ENCODE data around the gene PSMD2. TPM values are rescaled to one million over a fixed set of nuclear protein-coding genes. Genes with fewer than 3 reads are reported as not detected.

PSMD2 gene
- total RNA-seq, 5 donors from 2014 or later (not counting 1 experiment from before 2014, with no cell fraction given): 134 to 151 (median 149) TPM

DNA sequence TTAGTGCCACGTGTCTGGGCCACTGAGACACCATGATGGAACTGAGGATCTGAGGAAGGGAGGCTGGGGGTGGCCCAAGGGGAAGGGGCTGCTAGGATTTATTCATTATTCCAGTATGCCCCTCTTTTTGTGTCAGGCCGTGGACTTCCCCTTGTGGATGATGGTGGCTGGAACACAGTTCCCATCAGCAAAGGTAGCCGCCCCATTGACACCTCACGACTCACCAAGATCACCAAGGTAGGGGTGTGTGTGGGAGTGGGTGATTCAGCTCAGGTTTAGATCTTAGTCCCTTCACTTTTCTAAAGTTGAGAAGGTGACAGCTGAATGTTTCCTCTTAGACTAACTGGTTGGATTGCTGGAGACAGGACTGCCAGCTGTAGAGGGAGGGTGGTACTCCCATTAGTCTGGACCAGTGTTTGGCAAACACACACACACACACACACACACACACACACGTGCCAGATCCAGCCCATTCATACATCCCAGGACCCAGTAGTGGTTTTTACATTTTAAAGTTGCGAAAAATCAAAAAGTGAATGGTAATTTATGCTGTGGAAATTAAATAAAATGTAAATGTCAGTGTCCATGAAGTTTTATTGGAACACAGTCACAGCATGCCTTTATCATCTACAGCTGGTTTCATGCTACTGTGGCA is 26.8 kb downstream of the PSMD2 start:
- H3K36me3 ChIP-seq (ENCODE audit: control insufficient read depth in 2 of 2, extremely low read depth in 1 of 2, insufficient read depth in 1 of 2, low read length in 1 of 2): peaks cover 53 to 89% of the 10 kb centered on the region in 2 donors
- peak overlapping the region in 1 of 2 donors; percentile 22 for H3K27ac Mint-ChIP-seq
- POLR2A ChIA-PET: no interaction called here
- DNase-seq (no peak), ATAC-seq (replicated peaks in 1 of 4) (no peak)
- WGBS (ENCODE audit: insufficient coverage): 67% methylated on average over 1 of the region's 6 CpGs
- H3K27me3 Mint-ChIP-seq: no peaks in the 10 kb centered on the region
- H3K9me3 Mint-ChIP-seq: no peaks in the 10 kb centered on the region
- no peaks in the 10 kb centered on the region for H3K4me1 Mint-ChIP-seq
- no peak overlapping the region for H3K4me3 ChIP-seq (ENCODE audit: control insufficient read depth in 1 of 2, extremely low read depth in 1 of 2, low read length in 1 of 2)
- peaks cover 74% of the 10 kb centered on the region for H3K36me3 Mint-ChIP-seq
- no peak overlapping the region for H3K4me3 Mint-ChIP-seq
- CTCF ChIA-PET: interaction anchor here in 1 of 2 donors (0.6 kb wide), 1 partner anchor 429 kb away, joined by 3 read pairs; no protein-coding TSS in a partner anchor
- H3K27me3 ChIP-seq (replicated peaks in 1 of 2; ENCODE audit: control insufficient read depth in 2 of 2, extremely low read depth in 1 of 2, insufficient read depth in 2 of 2, low read length in 1 of 2): no peaks in the 10 kb centered on the region
- no peaks in the 10 kb centered on the region for H3K9me3 ChIP-seq
- H3K27ac ChIP-seq (ENCODE audit: low read length): no peak overlapping the region
- no peaks in the 10 kb centered on the region for H3K4me1 ChIP-seq (ENCODE audit: control insufficient read depth in 1 of 2, extremely low read depth in 1 of 2, insufficient read depth in 2 of 2, low read length in 2 of 2)

DNA sequence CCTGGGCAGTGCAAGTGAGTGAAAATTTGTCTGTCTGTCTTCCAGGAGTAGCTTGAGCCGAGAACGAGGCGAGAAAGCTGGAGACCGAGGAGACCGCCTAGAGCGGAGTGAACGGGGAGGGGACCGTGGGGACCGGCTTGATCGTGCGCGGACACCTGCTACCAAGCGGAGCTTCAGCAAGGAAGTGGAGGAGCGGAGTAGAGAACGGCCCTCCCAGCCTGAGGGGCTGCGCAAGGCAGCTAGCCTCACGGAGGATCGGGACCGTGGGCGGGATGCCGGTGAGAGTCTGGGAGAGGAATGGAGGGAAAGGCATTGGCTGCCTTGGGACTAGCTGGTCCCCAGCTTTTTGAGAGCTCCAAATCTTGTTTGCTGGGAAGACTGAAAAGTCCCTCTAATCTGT is 28.1 kb downstream of the PSMD2 start:
- Mint-ChIP-seq H3K36me3 (peaks cover 73% of the 10 kb centered on the region), H3K27ac (no peak overlapping the region), H3K9me3 (no peaks in the 10 kb centered on the region), H3K4me3 (no peak overlapping the region), H3K27me3 (no peaks in the 10 kb centered on the region), H3K4me1 (no peaks in the 10 kb centered on the region)
- ChIA-PET POLR2A (interaction anchor here in 1 of 2 donors (0.6 kb wide), 1 partner anchor 62 kb away, joined by 3 read pairs; no protein-coding TSS in a partner anchor), CTCF (no interaction called here)
- Histone ChIP-seq H3K4me1 (ENCODE audit: control insufficient read depth in 1 of 2, extremely low read depth in 1 of 2, insufficient read depth in 2 of 2, low read length in 2 of 2) (no peaks in the 10 kb centered on the region), H3K9me3 (no peaks in the 10 kb centered on the region), H3K27ac (ENCODE audit: low read length) (no peak overlapping the region), H3K27me3 (replicated peaks in 1 of 2; ENCODE audit: control insufficient read depth in 2 of 2, extremely low read depth in 1 of 2, insufficient read depth in 2 of 2, low read length in 1 of 2) (no peaks in the 10 kb centered on the region), H3K4me3 (ENCODE audit: control insufficient read depth in 1 of 2, extremely low read depth in 1 of 2, low read length in 1 of 2) (no peak overlapping the region), H3K36me3 (ENCODE audit: control insufficient read depth in 2 of 2, extremely low read depth in 1 of 2, insufficient read depth in 1 of 2, low read length in 1 of 2) (peaks cover 49 to 89% of the 10 kb centered on the region in 2 donors)
- ATAC-seq (replicated peaks in 1 of 4): no peak
- DNase-seq: no peak
- 97% methylated on average over 18 of the region's 21 CpGs for WGBS (ENCODE audit: insufficient coverage)

DNA sequence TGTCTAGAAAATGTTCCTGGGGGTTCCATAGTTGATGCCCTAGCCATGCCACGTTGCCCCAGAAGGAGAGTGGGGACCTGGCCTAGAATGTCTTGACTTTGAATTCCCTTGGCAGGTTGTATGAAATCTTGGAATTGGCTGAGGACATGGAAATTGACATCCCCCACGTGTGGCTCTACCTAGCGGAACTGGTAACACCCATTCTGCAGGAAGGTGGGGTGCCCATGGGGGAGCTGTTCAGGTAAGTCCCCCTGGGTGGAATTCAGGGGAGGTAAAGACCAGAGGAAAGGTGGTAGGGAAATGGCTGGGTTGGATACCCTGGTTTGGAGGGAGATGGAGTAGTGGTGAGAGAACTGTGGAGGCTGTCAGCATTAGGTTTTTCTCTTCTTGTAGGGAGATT is 29.5 kb downstream of the PSMD2 start:
- ChIA-PET POLR2A (no interaction called here), CTCF (no interaction called here)
- H3K4me1 Mint-ChIP-seq: peaks cover 5 to 12% (median 7%) of the 10 kb centered on the region in 3 donors
- H3K27me3 Mint-ChIP-seq: no peaks in the 10 kb centered on the region
- H3K27ac Mint-ChIP-seq: peak overlapping the region; percentile 10 to 58
- no peaks in the 10 kb centered on the region for H3K4me1 ChIP-seq (ENCODE audit: control insufficient read depth in 1 of 2, extremely low read depth in 1 of 2, insufficient read depth in 2 of 2, low read length in 2 of 2)
- WGBS (ENCODE audit: insufficient coverage): 100% methylated on average over 2 of the region's 3 CpGs
- H3K4me3 Mint-ChIP-seq: no peak overlapping the region
- H3K27ac ChIP-seq (ENCODE audit: low read length): no peak overlapping the region
- no peaks in the 10 kb centered on the region for H3K9me3 Mint-ChIP-seq
- ATAC-seq (replicated peaks in 1 of 4): no peak
- peaks cover 68% of the 10 kb centered on the region for H3K36me3 Mint-ChIP-seq
- no peaks in the 10 kb centered on the region for H3K27me3 ChIP-seq (replicated peaks in 1 of 2; ENCODE audit: control insufficient read depth in 2 of 2, extremely low read depth in 1 of 2, insufficient read depth in 2 of 2, low read length in 1 of 2)
- H3K36me3 ChIP-seq (ENCODE audit: control insufficient read depth in 2 of 2, extremely low read depth in 1 of 2, insufficient read depth in 1 of 2, low read length in 1 of 2): peaks cover 43 to 88% of the 10 kb centered on the region in 2 donors
- no peak overlapping the region for H3K4me3 ChIP-seq (ENCODE audit: control insufficient read depth in 1 of 2, extremely low read depth in 1 of 2, low read length in 1 of 2)
- DNase-seq: no peak
- no peaks in the 10 kb centered on the region for H3K9me3 ChIP-seq

DNA sequence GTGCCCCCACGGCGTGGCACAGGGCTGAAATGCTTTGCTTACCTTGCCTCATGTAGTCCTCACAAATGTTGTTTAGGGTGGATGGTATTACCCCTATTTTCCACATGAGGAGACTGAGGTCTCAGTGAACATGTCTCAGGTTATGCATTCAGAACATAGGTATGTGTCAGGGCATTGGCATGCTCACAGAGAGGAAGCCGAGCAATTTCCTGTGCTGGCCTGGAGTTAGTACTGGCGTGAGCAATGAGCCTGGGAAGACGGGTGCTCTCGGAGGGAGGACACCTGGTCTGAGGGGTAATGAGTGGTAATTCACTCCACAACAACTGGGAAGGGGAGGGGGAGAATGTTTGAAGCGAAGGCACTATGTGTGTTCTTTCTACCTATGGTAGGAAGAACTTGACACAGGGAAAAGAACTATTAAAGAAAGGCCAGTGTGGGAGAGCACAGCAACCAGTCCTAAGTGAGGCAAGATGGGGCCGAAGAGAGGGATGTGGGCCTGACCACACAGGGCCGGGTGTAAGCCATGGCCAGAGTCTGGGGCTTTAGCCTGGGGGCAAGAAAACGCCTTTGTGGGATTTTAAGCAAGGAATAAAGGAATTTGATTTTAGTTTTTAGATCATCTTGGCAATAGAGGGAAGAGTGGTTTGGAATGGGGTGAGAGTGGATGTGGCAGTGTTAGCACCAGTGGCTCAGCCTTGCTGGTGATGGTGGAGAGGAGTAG is 33.5 kb downstream of the PSMD2 start:
- Histone ChIP-seq H3K27ac (ENCODE audit: low read length) (no peak overlapping the region), H3K36me3 (ENCODE audit: control insufficient read depth in 2 of 2, extremely low read depth in 1 of 2, insufficient read depth in 1 of 2, low read length in 1 of 2) (peaks cover 29 to 67% of the 10 kb centered on the region in 2 donors)
- H3K36me3 Mint-ChIP-seq: peaks cover 44% of the 10 kb centered on the region

DNA sequence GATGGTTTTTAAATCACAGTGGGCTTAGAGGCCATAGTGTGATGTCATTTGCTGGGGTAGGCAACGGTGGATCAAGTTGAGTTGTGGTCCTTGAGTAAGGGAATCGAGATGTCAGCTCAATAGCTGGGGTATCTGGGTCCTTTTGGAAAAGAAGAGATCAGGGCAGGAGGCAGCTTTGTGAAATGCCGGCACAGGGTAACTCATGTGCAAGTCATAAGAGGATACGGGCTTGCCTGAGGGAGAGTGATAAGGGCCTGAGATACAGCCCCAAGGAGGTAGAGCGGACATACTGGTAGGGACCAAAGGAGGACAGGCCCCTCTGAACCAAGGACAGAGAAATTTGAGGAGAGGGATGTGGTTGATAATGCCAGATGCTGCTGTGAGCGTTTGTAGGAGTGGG is 34.1 kb downstream of the PSMD2 start:
- Mint-ChIP-seq H3K27ac (peak overlapping the region; percentile 44 to 76), H3K4me1 (peaks cover 43 to 51% (median 44%) of the 10 kb centered on the region in 3 donors), H3K27me3 (no peaks in the 10 kb centered on the region), H3K9me3 (no peaks in the 10 kb centered on the region), H3K4me3 (no peak overlapping the region), H3K36me3 (peaks cover 38% of the 10 kb centered on the region)
- CTCF ChIA-PET: no interaction called here
- DNase-seq: no peak
- H3K4me3 ChIP-seq (ENCODE audit: control insufficient read depth in 1 of 2, extremely low read depth in 1 of 2, low read length in 1 of 2): no peak overlapping the region
- POLR2A ChIA-PET: no interaction called here
- peak overlapping the region; percentile 6 for H3K27ac ChIP-seq (ENCODE audit: low read length)
- 97% methylated on average over 6 of the region's 6 CpGs for WGBS (ENCODE audit: insufficient coverage)
- no peaks in the 10 kb centered on the region for H3K9me3 ChIP-seq
- peaks cover 6 to 30% of the 10 kb centered on the region in 2 experiments for H3K4me1 ChIP-seq (ENCODE audit: control insufficient read depth in 1 of 2, extremely low read depth in 1 of 2, insufficient read depth in 2 of 2, low read length in 2 of 2)
- no peak for ATAC-seq (replicated peaks in 1 of 4)
- H3K27me3 ChIP-seq (replicated peaks in 1 of 2; ENCODE audit: control insufficient read depth in 2 of 2, extremely low read depth in 1 of 2, insufficient read depth in 2 of 2, low read length in 1 of 2): peaks cover 0 to 4% of the 10 kb centered on the region in 2 experiments
- peaks cover 23 to 62% of the 10 kb centered on the region in 2 donors for H3K36me3 ChIP-seq (ENCODE audit: control insufficient read depth in 2 of 2, extremely low read depth in 1 of 2, insufficient read depth in 1 of 2, low read length in 1 of 2)

More for the DNA sequence above, 33.5 kb downstream of the PSMD2 start:
- ChIA-PET CTCF (no interaction called here), POLR2A (no interaction called here)
- DNase-seq (no peak), ATAC-seq (replicated peaks in 1 of 4) (no peak)
- 91% methylated on average over 6 of the region's 10 CpGs for WGBS (ENCODE audit: insufficient coverage)
- H3K27ac Mint-ChIP-seq: peak overlapping the region in 1 of 2 donors; percentile 76
- Histone ChIP-seq H3K9me3 (no peaks in the 10 kb centered on the region), H3K27me3 (replicated peaks in 1 of 2; ENCODE audit: control insufficient read depth in 2 of 2, extremely low read depth in 1 of 2, insufficient read depth in 2 of 2, low read length in 1 of 2) (no peaks in the 10 kb centered on the region), H3K4me1 (ENCODE audit: control insufficient read depth in 1 of 2, extremely low read depth in 1 of 2, insufficient read depth in 2 of 2, low read length in 2 of 2) (peaks cover 6 to 25% of the 10 kb centered on the region in 2 experiments), H3K4me3 (ENCODE audit: control insufficient read depth in 1 of 2, extremely low read depth in 1 of 2, low read length in 1 of 2) (no peak overlapping the region)
- no peaks in the 10 kb centered on the region for H3K27me3 Mint-ChIP-seq
- no peaks in the 10 kb centered on the region for H3K9me3 Mint-ChIP-seq
- H3K4me1 Mint-ChIP-seq: peaks cover 37 to 44% (median 38%) of the 10 kb centered on the region in 3 donors
- no peak overlapping the region for H3K4me3 Mint-ChIP-seq

DNA sequence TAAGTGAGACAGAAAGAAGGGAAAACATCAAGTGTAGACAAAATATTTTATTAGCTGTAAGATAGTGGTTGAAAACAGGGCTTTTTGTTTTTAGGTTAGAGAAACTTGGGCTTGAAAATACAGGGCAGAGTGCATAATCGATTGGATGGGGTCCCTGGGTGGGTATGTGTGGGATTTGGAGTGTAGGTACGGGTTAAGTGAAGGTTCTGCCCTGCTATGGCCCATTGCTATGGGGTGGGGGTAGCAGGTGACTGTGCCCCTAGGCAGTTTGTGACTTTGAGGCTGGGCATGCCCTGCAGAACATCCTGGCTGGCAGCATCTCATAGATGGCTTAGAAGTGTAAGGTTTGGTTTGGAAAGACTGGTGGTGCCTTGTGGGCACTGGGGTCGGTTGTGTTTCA is 34.7 kb downstream of the PSMD2 start:
- Histone ChIP-seq H3K9me3 (no peaks in the 10 kb centered on the region), H3K27me3 (replicated peaks in 1 of 2; ENCODE audit: control insufficient read depth in 2 of 2, extremely low read depth in 1 of 2, insufficient read depth in 2 of 2, low read length in 1 of 2) (peaks cover 0 to 6% of the 10 kb centered on the region in 2 experiments), H3K4me1 (ENCODE audit: control insufficient read depth in 1 of 2, extremely low read depth in 1 of 2, insufficient read depth in 2 of 2, low read length in 2 of 2) (peaks cover 6 to 33% of the 10 kb centered on the region in 2 experiments), H3K4me3 (ENCODE audit: control insufficient read depth in 1 of 2, extremely low read depth in 1 of 2, low read length in 1 of 2) (no peak overlapping the region), H3K36me3 (ENCODE audit: control insufficient read depth in 2 of 2, extremely low read depth in 1 of 2, insufficient read depth in 1 of 2, low read length in 1 of 2) (peaks cover 18 to 57% of the 10 kb centered on the region in 2 donors), H3K27ac (ENCODE audit: low read length) (peak overlapping the region; percentile 98)
- no peak for ATAC-seq (replicated peaks in 1 of 4)
- CTCF ChIA-PET: interaction anchor here in 1 of 2 donors (0.6 kb wide), 1 partner anchor 78 kb away, joined by 4 read pairs; no protein-coding TSS in a partner anchor
- Mint-ChIP-seq H3K4me1 (peaks cover 44 to 53% (median 45%) of the 10 kb centered on the region in 3 donors), H3K27ac (peak overlapping the region; percentile 44 to 76), H3K4me3 (peak overlapping the region in 1 of 3 donors; percentile 12), H3K36me3 (peaks cover 35% of the 10 kb centered on the region), H3K27me3 (no peaks in the 10 kb centered on the region), H3K9me3 (no peaks in the 10 kb centered on the region)
- POLR2A ChIA-PET: no interaction called here
- 88% methylated on average over 2 of the region's 3 CpGs for WGBS (ENCODE audit: insufficient coverage)
- DNase-seq: no peak

All from T-cell (primary cell).